ENCODE data around the gene OPN1LW.

The OPN1LW gene

DNA sequence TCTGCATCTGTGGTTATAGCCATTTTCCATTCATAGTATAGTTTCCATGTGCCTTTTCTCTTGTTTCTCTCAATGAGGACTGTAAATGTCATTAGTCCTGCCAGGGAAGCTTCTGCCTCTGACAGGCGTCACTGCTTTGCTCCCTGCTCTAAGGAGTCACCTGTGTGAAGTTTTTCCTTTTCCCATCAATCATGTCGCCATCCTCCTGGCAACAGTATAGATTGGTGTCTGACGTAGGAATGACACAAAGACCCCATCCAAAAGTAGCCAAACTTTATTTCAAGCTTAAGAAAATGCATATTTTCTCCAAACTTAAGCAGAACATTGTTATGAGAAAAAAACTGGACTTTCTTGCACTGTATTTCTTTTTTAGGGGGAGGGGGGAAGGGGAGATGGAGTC, 23.5 kb upstream of the OPN1LW start:
- Histone ChIP-seq H3K36me3 (no peaks in the 10 kb centered on the region), H3K4me3 (ENCODE audit: low read depth, low read length) (no peak overlapping the region), H3K9me3 (no peaks in the 10 kb centered on the region), H3K4me1 (no peaks in the 10 kb centered on the region; the same call in 1 of the 2 replicates), H3K27me3 (no peaks in the 10 kb centered on the region)
- no peak for DNase-seq
- TF ChIP-seq, protein P1, sequence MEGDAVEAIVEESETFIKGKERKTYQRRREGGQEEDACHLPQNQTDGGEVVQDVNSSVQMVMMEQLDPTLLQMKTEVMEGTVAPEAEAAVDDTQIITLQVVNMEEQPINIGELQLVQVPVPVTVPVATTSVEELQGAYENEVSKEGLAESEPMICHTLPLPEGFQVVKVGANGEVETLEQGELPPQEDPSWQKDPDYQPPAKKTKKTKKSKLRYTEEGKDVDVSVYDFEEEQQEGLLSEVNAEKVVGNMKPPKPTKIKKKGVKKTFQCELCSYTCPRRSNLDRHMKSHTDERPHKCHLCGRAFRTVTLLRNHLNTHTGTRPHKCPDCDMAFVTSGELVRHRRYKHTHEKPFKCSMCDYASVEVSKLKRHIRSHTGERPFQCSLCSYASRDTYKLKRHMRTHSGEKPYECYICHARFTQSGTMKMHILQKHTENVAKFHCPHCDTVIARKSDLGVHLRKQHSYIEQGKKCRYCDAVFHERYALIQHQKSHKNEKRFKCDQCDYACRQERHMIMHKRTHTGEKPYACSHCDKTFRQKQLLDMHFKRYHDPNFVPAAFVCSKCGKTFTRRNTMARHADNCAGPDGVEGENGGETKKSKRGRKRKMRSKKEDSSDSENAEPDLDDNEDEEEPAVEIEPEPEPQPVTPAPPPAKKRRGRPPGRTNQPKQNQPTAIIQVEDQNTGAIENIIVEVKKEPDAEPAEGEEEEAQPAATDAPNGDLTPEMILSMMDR (IDR thresholded peaks at IDR 0.05; ENCODE audit: low read depth, low read length) = no peak

DNA sequence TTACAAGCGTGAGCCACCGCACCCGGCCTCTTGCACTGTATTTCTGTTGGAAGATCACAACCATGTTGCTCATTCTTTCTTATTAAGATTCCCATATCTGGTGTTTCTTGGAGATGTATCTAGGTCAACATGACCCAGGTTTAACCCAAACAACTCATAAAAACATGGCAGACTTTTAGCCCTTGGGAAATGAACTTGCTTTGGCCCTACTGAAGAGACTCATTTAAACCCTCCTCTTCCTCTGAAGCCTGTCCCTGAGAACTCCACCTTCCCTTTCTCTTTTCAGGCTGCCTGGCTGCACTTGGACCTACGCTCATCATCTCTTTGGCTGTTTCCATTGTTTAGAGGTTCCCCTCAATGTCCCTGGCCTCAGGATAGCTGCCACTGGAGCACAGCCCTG, 22.8 kb upstream of the OPN1LW start:
- TF ChIP-seq, protein P1 (IDR thresholded peaks at IDR 0.05; ENCODE audit: low read depth, low read length) = no peak
- Histone ChIP-seq H3K4me1 (no peaks in the 10 kb centered on the region; the same call in 1 of the 2 replicates), H3K4me3 (ENCODE audit: low read depth, low read length) (no peak overlapping the region), H3K9me3 (no peaks in the 10 kb centered on the region), H3K36me3 (no peaks in the 10 kb centered on the region), H3K27me3 (no peaks in the 10 kb centered on the region)
- no peak for DNase-seq

DNA sequence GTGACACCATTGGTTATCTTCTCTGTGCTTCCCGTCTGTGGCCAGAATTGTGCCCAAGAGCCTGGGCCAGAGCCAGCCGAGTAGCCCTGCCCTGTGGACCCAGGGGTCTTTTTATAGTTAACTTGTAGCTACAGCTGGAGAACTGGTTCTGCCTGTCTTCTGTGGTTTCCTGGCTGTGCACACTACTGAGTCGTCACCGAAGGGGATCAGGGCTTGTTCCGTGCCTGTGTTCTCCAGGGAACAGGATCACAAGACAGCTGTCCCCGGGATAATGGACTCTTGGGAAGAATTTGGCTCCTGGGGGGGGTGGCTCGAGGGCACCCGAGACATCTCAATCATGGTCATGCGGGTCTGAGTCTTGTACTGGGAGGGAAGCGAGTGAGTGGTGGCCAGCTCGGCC, 22.1 kb upstream of the OPN1LW start:
- H3K9me3 ChIP-seq = no peaks in the 10 kb centered on the region

DNA sequence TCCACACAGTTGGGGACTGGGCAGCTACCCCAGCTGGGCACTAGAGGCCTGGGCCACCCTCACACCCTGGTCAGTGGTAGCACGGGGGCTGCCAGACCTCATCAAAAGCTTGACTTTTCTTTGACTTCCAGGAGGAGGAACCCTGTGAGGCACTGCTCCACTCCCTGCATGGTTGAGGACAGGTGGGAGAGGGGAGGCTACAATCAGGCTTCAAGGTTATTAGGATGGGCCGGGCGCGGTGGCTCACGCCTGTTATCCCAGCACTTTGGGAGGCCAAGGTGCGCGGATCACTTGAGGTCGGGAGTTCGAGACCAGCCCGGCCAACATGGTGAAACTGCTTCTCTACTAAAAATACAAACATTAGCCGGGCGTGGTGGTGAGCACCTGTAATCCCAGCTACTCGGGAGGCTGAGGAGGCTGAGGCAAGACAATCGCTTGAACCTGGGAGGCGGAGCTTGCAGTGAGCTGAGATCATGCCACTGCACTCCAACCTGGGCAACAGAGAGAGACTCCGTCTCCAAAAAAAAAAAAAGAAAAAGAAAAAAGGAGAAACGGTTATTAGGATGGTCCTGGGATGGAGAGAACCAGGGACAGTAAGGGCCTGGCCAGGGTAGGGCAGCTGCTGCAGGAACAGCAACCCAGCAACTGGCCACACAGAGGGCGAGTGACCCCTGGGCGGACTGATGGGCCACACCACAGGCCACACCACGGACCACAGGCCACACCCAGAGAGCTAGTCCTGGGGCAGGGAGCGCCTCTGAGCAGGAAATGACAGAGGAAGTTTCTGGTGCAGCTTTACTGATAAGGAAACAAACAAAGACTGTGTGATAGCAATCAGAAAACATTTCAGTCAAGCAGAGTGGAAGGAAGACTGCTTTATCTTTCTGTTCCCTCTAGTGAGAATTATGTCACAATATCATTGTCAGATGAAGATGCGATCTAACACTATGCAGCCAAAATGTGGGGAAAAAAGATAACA, 20.5 kb upstream of the OPN1LW start:
- TF ChIP-seq, protein P1 (IDR thresholded peaks at IDR 0.05; ENCODE audit: low read depth, low read length) = no peak
- Histone ChIP-seq H3K4me1 (no peaks in the 10 kb centered on the region), H3K4me3 (ENCODE audit: low read depth, low read length) (no peak overlapping the region), H3K36me3 (no peaks in the 10 kb centered on the region), H3K27me3 (no peaks in the 10 kb centered on the region), H3K9me3 (no peaks in the 10 kb centered on the region)
- DNase-seq = peak; percentile 27

More for the DNA sequence above, 22.1 kb upstream of the OPN1LW start:
- Histone ChIP-seq H3K4me3 (ENCODE audit: low read depth, low read length) (no peak overlapping the region), H3K36me3 (no peaks in the 10 kb centered on the region), H3K27me3 (no peaks in the 10 kb centered on the region), H3K4me1 (no peaks in the 10 kb centered on the region)
- TF ChIP-seq, protein P1 (IDR thresholded peaks at IDR 0.05; ENCODE audit: low read depth, low read length) = no peak
- no peak for DNase-seq

DNA sequence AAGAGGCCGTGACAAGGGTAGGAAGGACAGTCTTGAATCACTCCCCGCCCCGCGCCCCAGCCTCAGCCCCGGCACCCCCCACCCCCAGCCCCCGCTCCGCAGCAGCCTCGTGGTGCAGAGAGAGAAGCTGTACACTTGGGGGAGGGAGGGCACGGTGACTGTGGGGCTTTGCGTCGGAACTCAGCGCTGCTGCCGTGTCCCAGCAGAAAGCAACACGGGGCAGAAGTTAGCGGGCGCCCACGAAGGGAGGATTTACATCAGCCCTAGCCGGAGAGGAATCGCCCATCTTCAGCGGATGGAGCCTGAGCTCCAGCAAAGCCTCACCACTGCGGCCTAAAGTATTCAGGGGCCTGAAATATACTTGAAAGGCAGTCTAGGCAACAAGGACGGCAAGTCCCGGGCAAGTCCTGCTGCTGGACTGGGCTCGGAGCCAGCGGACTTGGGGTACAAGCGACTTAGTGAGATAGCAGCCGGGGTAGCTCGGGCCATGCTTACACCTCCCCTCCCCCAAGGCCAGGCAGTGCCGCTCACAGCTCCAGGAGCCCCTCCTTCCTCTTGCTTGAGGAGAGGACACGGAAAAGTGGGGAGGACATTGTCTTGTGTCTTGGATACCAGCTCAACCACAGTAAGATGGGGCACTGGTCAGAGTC, 18.5 kb upstream of the OPN1LW start:
- H3K4me3 ChIP-seq (ENCODE audit: low read depth, low read length) = no peak overlapping the region
- no peaks in the 10 kb centered on the region for H3K9me3 ChIP-seq
- no peak for DNase-seq
- H3K27me3 ChIP-seq = no peaks in the 10 kb centered on the region
- H3K36me3 ChIP-seq = no peaks in the 10 kb centered on the region
- TF ChIP-seq, protein P1 (IDR thresholded peaks at IDR 0.05; ENCODE audit: low read depth, low read length) = no peak
- no peaks in the 10 kb centered on the region for H3K4me1 ChIP-seq
